ENCODE data around the gene NXNL2.
A peak's percentile ranks its signal among the peaks of the same experiment; 100 is the strongest.

NXNL2 gene

GRCh38 chr9:88574953-88575352 lies 40.0 kb downstream of the NXNL2 start:
- Histone ChIP-seq H3K9me3 (ENCODE audit: severe bottlenecking) (no peaks in the 10 kb centered on the region), H3K4me3 (ENCODE audit: low read depth, low read length) (no peak overlapping the region), H3K27me3 (ENCODE audit: insufficient read depth, low read depth, severe bottlenecking) (no peaks in the 10 kb centered on the region), H3K27ac (no peak overlapping the region), H3K36me3 (no peaks in the 10 kb centered on the region)
- DNase-seq = no peak
- TF ChIP-seq, protein P1, sequence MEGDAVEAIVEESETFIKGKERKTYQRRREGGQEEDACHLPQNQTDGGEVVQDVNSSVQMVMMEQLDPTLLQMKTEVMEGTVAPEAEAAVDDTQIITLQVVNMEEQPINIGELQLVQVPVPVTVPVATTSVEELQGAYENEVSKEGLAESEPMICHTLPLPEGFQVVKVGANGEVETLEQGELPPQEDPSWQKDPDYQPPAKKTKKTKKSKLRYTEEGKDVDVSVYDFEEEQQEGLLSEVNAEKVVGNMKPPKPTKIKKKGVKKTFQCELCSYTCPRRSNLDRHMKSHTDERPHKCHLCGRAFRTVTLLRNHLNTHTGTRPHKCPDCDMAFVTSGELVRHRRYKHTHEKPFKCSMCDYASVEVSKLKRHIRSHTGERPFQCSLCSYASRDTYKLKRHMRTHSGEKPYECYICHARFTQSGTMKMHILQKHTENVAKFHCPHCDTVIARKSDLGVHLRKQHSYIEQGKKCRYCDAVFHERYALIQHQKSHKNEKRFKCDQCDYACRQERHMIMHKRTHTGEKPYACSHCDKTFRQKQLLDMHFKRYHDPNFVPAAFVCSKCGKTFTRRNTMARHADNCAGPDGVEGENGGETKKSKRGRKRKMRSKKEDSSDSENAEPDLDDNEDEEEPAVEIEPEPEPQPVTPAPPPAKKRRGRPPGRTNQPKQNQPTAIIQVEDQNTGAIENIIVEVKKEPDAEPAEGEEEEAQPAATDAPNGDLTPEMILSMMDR (IDR thresholded peaks at IDR 0.05; ENCODE audit: low read depth, low read length) = no peak

DNA sequence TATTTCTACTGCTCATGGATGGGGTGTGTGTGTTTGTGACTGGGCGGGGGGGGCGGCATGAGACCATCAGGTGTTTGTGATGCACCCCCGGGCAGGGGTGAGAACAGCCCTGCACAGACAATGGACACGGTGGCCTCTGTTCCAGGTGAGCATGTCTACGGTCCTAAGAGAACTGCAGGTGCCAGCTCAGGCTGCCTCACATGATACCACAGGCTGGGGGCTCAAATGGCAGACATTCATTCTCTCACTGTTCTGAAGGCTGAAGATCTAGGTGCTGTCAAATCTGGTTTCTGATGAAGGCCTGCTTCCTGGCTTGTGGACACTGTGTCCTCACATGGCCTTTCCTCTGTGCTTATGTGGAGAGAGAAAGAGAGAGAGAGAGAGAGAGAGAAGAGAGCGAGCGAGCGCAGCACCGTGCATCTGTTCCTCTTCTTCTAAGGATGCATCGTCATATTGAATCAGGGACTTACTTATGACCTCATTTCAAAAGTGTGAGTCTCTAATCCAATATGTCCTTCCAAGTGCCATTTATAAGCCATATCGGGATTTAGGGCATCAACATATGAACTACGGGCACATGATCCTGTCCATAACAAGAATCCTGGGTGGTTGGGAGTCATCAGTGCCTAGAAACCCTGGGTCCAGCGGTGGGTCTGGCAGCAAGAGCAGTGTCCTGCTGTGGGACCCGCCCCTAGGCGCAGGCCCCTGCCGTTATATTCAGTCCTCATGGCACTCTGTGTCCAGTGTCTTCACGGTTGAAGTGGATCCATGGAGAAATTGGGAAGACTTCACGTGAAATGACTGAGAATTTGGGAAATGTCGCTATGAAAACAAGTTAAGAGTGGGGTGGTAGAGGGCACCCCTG lies 42.5 kb downstream of the NXNL2 start:
- no peak for DNase-seq
- Histone ChIP-seq H3K27me3 (ENCODE audit: insufficient read depth, low read depth, severe bottlenecking) (no peaks in the 10 kb centered on the region), H3K36me3 (no peaks in the 10 kb centered on the region), H3K4me3 (ENCODE audit: low read depth, low read length) (no peak overlapping the region), H3K27ac (no peak overlapping the region), H3K9me3 (ENCODE audit: severe bottlenecking) (no peaks in the 10 kb centered on the region)
- TF ChIP-seq, protein P1 (IDR thresholded peaks at IDR 0.05; ENCODE audit: low read depth, low read length) = no peak

DNA sequence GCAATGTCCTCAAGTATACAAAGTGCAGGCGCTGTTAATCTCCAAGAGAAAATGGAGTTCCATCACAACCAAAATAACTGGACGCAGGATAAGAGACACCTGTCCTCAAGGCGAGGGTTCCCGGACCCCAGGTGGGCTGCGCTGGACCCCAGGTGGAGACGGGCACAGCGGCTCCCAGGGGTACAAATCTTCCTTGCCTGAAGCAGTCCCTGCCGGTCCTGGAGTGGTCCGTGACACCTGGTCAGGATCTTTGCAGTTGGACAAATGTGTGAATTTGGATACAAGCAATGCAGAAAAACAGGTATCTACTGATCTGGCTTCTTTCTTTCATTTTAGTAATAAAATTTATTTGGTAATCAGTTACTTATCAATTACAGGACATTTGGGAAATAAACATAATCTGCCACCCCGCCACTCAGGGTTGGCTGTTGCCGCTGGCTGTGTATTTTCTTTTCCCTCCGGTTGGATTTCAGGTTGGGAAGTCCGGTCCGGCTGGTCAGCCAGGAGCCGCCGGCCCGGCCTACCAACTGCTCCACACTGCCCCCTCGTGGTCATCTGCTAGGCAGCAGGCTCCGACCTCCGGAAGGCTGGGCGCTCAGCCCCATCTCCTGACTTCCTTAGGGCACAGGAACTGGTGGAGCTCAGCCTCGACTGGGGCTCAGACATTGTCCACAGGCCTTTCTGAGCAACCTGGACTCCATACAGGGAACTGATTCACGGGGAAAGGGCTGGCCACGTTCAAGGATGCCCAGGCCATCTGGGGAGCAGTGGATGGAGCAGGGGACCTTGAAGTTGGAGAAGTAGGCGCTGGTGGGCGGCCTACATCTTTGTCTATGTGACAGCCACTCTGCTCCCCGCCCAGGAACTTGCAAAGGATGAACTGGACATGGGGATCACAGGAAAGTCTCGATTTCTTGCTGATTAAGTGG lies 43.4 kb downstream of the NXNL2 start:
- Histone ChIP-seq H3K27ac (peak overlapping the region; percentile 84), H3K36me3 (no peaks in the 10 kb centered on the region), H3K9me3 (ENCODE audit: severe bottlenecking) (no peaks in the 10 kb centered on the region), H3K27me3 (ENCODE audit: insufficient read depth, low read depth, severe bottlenecking) (no peaks in the 10 kb centered on the region), H3K4me3 (ENCODE audit: low read depth, low read length) (no peak overlapping the region)
- DNase-seq = peak; percentile 85
- TF ChIP-seq, protein P1 (IDR thresholded peaks at IDR 0.05; ENCODE audit: low read depth, low read length) = peak; percentile 90

DNA sequence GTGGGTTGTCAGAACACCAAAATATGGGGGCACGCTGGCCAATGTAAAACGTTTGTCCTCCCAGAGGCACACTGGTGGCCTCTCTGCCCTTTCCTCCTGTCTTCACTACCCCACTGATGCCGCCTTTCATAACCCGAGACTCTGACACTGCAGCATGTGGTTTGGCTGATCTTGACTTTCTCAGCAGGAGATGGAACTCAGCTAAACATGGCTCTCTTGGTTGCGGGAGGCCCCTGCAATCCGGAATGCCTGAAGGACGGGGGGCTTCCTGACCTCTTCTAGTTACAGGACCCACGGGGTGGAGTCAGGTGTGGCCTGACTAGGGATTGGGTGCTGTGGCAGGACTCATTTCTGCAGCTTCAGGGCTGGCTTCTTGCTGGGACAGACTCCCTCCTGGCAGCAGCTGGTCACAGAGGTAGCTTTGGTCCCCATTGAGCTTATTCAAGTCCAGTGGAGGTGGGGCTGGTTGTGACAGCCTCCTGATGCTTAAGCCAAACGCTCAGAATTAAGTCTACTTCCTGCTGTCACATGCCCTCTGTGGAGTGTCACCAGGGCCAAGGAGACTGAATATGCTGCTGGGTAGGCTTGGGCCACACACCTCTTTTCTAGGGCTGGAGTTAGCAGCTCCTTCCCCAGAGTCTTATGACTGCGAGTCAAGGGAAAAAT lies 44.2 kb downstream of the NXNL2 start:
- H3K27ac ChIP-seq = peak overlapping the region; percentile 84
- H3K27me3 ChIP-seq (ENCODE audit: insufficient read depth, low read depth, severe bottlenecking) = no peaks in the 10 kb centered on the region
- TF ChIP-seq, protein P1 (IDR thresholded peaks at IDR 0.05; ENCODE audit: low read depth, low read length) = no peak
- no peaks in the 10 kb centered on the region for H3K36me3 ChIP-seq
- H3K9me3 ChIP-seq (ENCODE audit: severe bottlenecking) = no peaks in the 10 kb centered on the region
- H3K4me3 ChIP-seq (ENCODE audit: low read depth, low read length) = no peak overlapping the region
- DNase-seq = peak; percentile 85

DNA sequence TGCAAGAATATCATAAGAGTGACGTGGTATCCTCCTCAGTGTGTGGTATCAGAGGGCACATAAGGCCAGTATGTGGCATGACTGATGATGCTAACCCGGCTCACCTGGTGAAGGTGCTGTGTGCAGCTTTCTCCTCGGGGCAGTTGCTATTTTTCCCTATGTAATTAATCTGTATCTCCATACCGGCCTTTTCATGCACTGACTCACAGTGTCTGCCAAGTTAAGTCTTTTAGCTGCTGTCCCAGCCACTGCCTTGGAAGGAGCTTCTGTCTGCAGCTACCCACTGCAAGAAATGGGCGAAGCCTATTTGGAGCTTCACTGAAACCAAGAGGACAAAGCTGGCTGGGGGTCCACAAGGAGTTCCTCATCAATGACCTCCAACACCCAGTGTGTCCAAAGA lies 46.0 kb downstream of the NXNL2 start:
- TF ChIP-seq, protein P1 (IDR thresholded peaks at IDR 0.05; ENCODE audit: low read depth, low read length) = no peak
- Histone ChIP-seq H3K9me3 (ENCODE audit: severe bottlenecking) (no peaks in the 10 kb centered on the region), H3K27ac (no peak overlapping the region), H3K27me3 (ENCODE audit: insufficient read depth, low read depth, severe bottlenecking) (no peaks in the 10 kb centered on the region), H3K4me3 (ENCODE audit: low read depth, low read length) (no peak overlapping the region), H3K36me3 (no peaks in the 10 kb centered on the region)
- DNase-seq = no peak
